GM12878 (cell line): ENCODE results near the gene TCTN1. TPM values are rescaled to one million over a fixed set of nuclear protein-coding genes. Genes with fewer than 3 reads are reported as not detected.

ENCODE experiments used
- ATF7 ChIP-seq: fragments of 450-650 bp; IDR thresholded peaks from 2 replicates; pipeline ENCODE4 v1.6.1; 2016; ENCODE audit warnings: low read depth, mild to moderate bottlenecking
- BRCA1 ChIP-seq: IDR thresholded peaks from 2 replicates; pipeline ENCODE4 v1.6.1; 2011; ENCODE audit warnings: low read depth, low read length, improper control_type of control experiment
- CTCF ChIP-seq, 3 experiments: IDR thresholded peaks in 2 of 3; conservative IDR thresholded peaks in 1 of 3; 2 replicates each; pipeline ENCODE4 v1.5.1; 2011; ENCODE audit warnings: low read depth in 3 of 3, low read length in 3 of 3, mild to moderate bottlenecking in 3 of 3, control low read depth in 2 of 3, moderate library complexity in 2 of 3, inconsistent platforms in 1 of 3, mixed read lengths in 1 of 3; ENCODE audit not compliant: control insufficient read depth in 2 of 3, insufficient read depth in 1 of 3; ENCODE audit errors: extremely low read depth in 1 of 3
- CUX1 ChIP-seq: IDR thresholded peaks from 2 replicates; pipeline ENCODE4 v1.6.1; 2012; ENCODE audit warnings: improper control_type of control experiment, low read depth, low read length; ENCODE audit not compliant: insufficient replicate concordance
- FOXM1 ChIP-seq: IDR thresholded peaks from 2 replicates; pipeline ENCODE4 v1.6.1; 2012; ENCODE audit warnings: low read depth, mild to moderate bottlenecking, inconsistent platforms, low read length, moderate library complexity
- HCFC1 ChIP-seq: fragments of 150-350 bp; IDR thresholded peaks from 2 replicates; pipeline ENCODE4 v1.6.1; 2014; ENCODE audit warnings: low read length
- IKZF2 ChIP-seq, 2 experiments: fragments of 450-650 bp; IDR thresholded peaks; 2 replicates each; pipeline ENCODE4 v1.6.1; 2017; ENCODE audit warnings: mild to moderate bottlenecking in 2 of 2, moderate library complexity in 2 of 2
- MTA3 ChIP-seq: IDR thresholded peaks from 2 replicates; pipeline ENCODE4 v1.6.1; 2012; ENCODE audit warnings: low read length, inconsistent platforms, borderline replicate concordance
- MYB ChIP-seq: fragments of 150-350 bp; IDR thresholded peaks from 2 replicates; pipeline ENCODE4 v1.6.1; 2014; ENCODE audit warnings: mild to moderate bottlenecking, low read depth, low read length, borderline replicate concordance
- NR2F1 ChIP-seq: fragments of 450-650 bp; conservative IDR thresholded peaks from 2 replicates; pipeline ENCODE4 v1.6.1; 2017; ENCODE audit warnings: mild to moderate bottlenecking
- RAD21 ChIP-seq: IDR thresholded peaks from 2 replicates; pipeline ENCODE4 v1.6.1; 2011; ENCODE audit warnings: mild to moderate bottlenecking, low read depth, low read length, moderate library complexity; ENCODE audit not compliant: insufficient read depth
- SUPT20H ChIP-seq: IDR thresholded peaks from 2 replicates; pipeline ENCODE4 v1.6.1; 2011; ENCODE audit warnings: low read depth, mild to moderate bottlenecking, low read length, moderate library complexity, borderline replicate concordance; ENCODE audit not compliant: control insufficient read depth
- SUZ12 ChIP-seq: fragments of 200-600 bp; sonication (generic); IDR thresholded peaks from one replicate; pipeline ENCODE4 v1.6.1; 2018; ENCODE audit warnings: antibody characterized with exemption, mild to moderate bottlenecking; ENCODE audit not compliant: unreplicated experiment
- TCF3 ChIP-seq: IDR thresholded peaks from 2 replicates; pipeline ENCODE4 v1.6.1; 2012; ENCODE audit warnings: low read depth, mild to moderate bottlenecking, low read length, borderline replicate concordance; ENCODE audit not compliant: insufficient read depth
- ZBTB4 ChIP-seq: fragments of 450-650 bp; formaldehyde crosslinking; IDR thresholded peaks from 2 replicates; pipeline ENCODE4 v1.4.0; 2022; ENCODE audit warnings: mild to moderate bottlenecking, moderate library complexity
- polyA plus RNA-seq, 11 experiments: library from polyadenylated mRNA; depleted of rRNA in 4 of 11; unstranded in 6 of 11; stranded (reverse) in 5 of 11; fragments of >200 nt; fragmentation: Nextera tagmentation in 4 of 11; fragmentation: Illumina TruSeq in 1 of 11; extraction: Ambion mirVana in 4 of 11; extraction: Trizol in 1 of 11; gene quantifications; 1 replicate in 1 of 11; 2 replicates in 10 of 11; pipeline versions ENCODE4 v1.2.1 to v1.2.3, GENCODE V29; 2011 to 2016; ENCODE audit warnings: inconsistent platforms in 2 of 11, missing spikeins in 2 of 11, low read depth in 1 of 11
- total RNA-seq, 4 experiments: library from RNA; depleted of rRNA in 3 of 4; stranded (reverse); fragments of >200 nt in 3 of 4; fragmentation: Illumina TruSeq in 1 of 4; extraction: Trizol in 1 of 4; gene quantifications; 2 replicates each; pipeline versions ENCODE4 v1.2.1 to v1.2.3, GENCODE V29; 2013 to 2021
- TF ChIP-seq, protein P1 (sequence below): IDR thresholded peaks from 2 replicates; pipeline ENCODE4 v1.6.1; 2011; ENCODE audit warnings: low read depth, low read length, improper control_type of control experiment, borderline replicate concordance
- TF ChIP-seq, protein P2 (sequence below): fragments of 450-650 bp; conservative IDR thresholded peaks from 2 replicates; pipeline ENCODE4 v1.6.1; 2017; ENCODE audit warnings: mild to moderate bottlenecking, moderate library complexity

TCTN1 gene
- total and polyA plus RNA-seq, 10 of the 15 experiments (the other 5 are each of a cell fraction or from before 2014, with no cell fraction given) = 8.8 to 23.5 (median 15.3) TPM

DNA sequence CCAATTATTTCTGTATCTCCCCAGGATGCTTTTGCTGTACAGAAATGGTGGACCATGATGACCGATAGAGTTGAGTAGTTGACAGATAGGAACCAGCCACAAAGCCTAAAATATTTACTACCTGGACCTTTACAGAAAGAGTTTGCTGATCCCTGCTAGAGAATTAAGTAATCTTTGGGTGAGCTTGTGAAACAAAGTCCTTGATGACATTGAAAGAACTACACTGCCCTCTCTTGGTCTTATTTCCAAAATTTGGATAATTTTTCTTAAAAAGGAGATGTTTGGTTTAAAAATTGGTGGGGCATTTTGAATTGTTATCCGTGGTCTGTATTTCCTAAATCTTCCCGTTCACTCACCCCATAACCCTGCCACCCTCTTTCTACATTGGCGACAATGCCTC lies 13.7 kb upstream of the TCTN1 start (continued):
- TF ChIP-seq MYB (no peak), SUPT20H (no peak), SUZ12 (no peak), ZBTB4 (CRISPR knock-in tag) (no peak), CUX1 (no peak), TCF3 (no peak), MTA3 (no peak), RAD21 (peak; percentile 85), NR2F1 (no peak), FOXM1 (peak; percentile 44; the same call in 1 of the 2 replicates), HCFC1 (no peak), BRCA1 (no peak), ATF7 (peak; percentile 50), IKZF2 (IDR thresholded peaks at IDR 0.05) (no peak; a peak in 1 of 4 replicates), CTCF (IDR thresholded peaks at IDR 0.05 in 2 of 3, conservative IDR thresholded peaks at IDR 0.05 in 1 of 3; ENCODE audit: control insufficient read depth in 2 of 3, extremely low read depth in 1 of 3, insufficient read depth in 1 of 3, low read depth in 3 of 3, low read length in 3 of 3) (peak; percentile 18 to 69 (median 42); a peak in 4 of 6 replicates)
- TF ChIP-seq, protein P1, sequence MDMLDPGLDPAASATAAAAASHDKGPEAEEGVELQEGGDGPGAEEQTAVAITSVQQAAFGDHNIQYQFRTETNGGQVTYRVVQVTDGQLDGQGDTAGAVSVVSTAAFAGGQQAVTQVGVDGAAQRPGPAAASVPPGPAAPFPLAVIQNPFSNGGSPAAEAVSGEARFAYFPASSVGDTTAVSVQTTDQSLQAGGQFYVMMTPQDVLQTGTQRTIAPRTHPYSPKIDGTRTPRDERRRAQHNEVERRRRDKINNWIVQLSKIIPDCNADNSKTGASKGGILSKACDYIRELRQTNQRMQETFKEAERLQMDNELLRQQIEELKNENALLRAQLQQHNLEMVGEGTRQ = no peak
- TF ChIP-seq, protein P2, sequence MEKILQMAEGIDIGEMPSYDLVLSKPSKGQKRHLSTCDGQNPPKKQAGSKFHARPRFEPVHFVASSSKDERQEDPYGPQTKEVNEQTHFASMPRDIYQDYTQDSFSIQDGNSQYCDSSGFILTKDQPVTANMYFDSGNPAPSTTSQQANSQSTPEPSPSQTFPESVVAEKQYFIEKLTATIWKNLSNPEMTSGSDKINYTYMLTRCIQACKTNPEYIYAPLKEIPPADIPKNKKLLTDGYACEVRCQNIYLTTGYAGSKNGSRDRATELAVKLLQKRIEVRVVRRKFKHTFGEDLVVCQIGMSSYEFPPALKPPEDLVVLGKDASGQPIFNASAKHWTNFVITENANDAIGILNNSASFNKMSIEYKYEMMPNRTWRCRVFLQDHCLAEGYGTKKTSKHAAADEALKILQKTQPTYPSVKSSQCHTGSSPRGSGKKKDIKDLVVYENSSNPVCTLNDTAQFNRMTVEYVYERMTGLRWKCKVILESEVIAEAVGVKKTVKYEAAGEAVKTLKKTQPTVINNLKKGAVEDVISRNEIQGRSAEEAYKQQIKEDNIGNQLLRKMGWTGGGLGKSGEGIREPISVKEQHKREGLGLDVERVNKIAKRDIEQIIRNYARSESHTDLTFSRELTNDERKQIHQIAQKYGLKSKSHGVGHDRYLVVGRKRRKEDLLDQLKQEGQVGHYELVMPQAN = no peak
